IMR-90 (cell line): Measurements from ENCODE around the gene DENND6A. TPM values are rescaled to one million over a fixed set of nuclear protein-coding genes. Genes with fewer than 3 reads are reported as not detected.
A peak's percentile ranks its signal among the peaks of the same experiment; 100 is the strongest.
"Not testable (repeated sequence)": the region's sequence is repeated elsewhere in the genome, so short reads cannot be mapped to it uniquely, and the experiment has no call there.

Experiments used
- ATAC-seq: fragments of 200-7000 bp; cut with Tn5 transposase; 2 replicates; pipeline ENCODE4 v1.9.1; 2020; ENCODE audit warnings: low read depth, mild to moderate bottlenecking, moderate library complexity
- BruUV-seq: library from RNA; stranded (reverse); fragments of 400-500 nt; replicated peaks from 2 replicates; lab custom pipeline; 2021; lab: Mats Ljungman, UMichigan
- CTCF ChIA-PET: fragments of 300-600 bp; formaldehyde crosslinking; extraction: SDS; loops from one replicate; lab custom pipeline; 2021; ENCODE audit warnings: antibody characterized with exemption; lab: Yijun Ruan, JAX
- POLR2A ChIA-PET: fragments of 300-600 bp; sonication (Branson Sonifier 250); formaldehyde crosslinking; loops from one replicate; lab custom pipeline; 2022; ENCODE audit warnings: antibody characterized with exemption; ENCODE audit not compliant: unreplicated experiment; lab: Charles Lee
- DNase-seq: peaks from one replicate; pipeline ENCODE4 v3.0.0; 2013
- H2AFZ ChIP-seq: replicated peaks from 2 replicates; pipeline ENCODE3; 2013; ENCODE audit warnings: low read length, mild to moderate bottlenecking; ENCODE audit not compliant: poor library complexity
- H2AK5ac ChIP-seq: 2 replicates; pipeline ENCODE4 v1.6.1; 2013; ENCODE audit warnings: low read depth, low read length, inconsistent platforms
- H2AK9ac ChIP-seq: replicated peaks from 2 replicates; pipeline ENCODE3; 2013; ENCODE audit warnings: mild to moderate bottlenecking, low read depth, low read length, moderate library complexity; ENCODE audit not compliant: poor library complexity
- H2BK120ac ChIP-seq: 2 replicates; pipeline ENCODE4 v1.6.1; 2013; ENCODE audit warnings: low read depth, low read length, inconsistent platforms
- H2BK15ac ChIP-seq: 3 replicates; pipeline ENCODE4 v1.6.1; 2013; ENCODE audit warnings: low read depth, low read length, inconsistent platforms
- H2BK20ac ChIP-seq: 2 replicates; pipeline ENCODE4 v1.6.1; 2013; ENCODE audit warnings: low read depth, mild to moderate bottlenecking, inconsistent platforms, low read length, moderate library complexity
- H2BK5ac ChIP-seq: 2 replicates; pipeline ENCODE4 v1.6.1; 2013; ENCODE audit warnings: mild to moderate bottlenecking, low read depth, low read length, inconsistent platforms; ENCODE audit not compliant: poor library complexity, severe bottlenecking
- H3K14ac ChIP-seq: replicated peaks from 2 replicates; pipeline ENCODE4 v1.6.1; 2013; ENCODE audit warnings: low read depth, low read length, inconsistent platforms
- H3K18ac ChIP-seq: 2 replicates; pipeline ENCODE4 v1.6.1; 2013; ENCODE audit warnings: low read depth, low read length, control low read depth
- H3K23ac ChIP-seq: 2 replicates; pipeline ENCODE4 v1.6.1; 2013; ENCODE audit warnings: low read depth, low read length, inconsistent platforms
- H3K27ac ChIP-seq: 2 replicates; pipeline ENCODE4 v1.5.1; 2013; ENCODE audit warnings: mild to moderate bottlenecking, control low read depth, low read length; ENCODE audit not compliant: insufficient read depth
- H3K27me3 ChIP-seq: 2 replicates; pipeline ENCODE4 v1.6.1; 2013; ENCODE audit warnings: low read length; ENCODE audit not compliant: control insufficient read depth, insufficient read depth
- H3K36me3 ChIP-seq: 2 replicates; pipeline ENCODE4 v1.6.1; 2013; ENCODE audit warnings: low read length, mixed read lengths; ENCODE audit not compliant: control insufficient read depth, insufficient read depth
- H3K4ac ChIP-seq: 2 replicates; pipeline ENCODE4 v1.6.1; 2013; ENCODE audit warnings: low read depth, low read length, inconsistent platforms
- H3K4me1 ChIP-seq: 2 replicates; pipeline ENCODE4 v1.6.1; 2013; ENCODE audit warnings: low read length, mixed read lengths; ENCODE audit not compliant: control insufficient read depth, insufficient read depth
- H3K4me2 ChIP-seq: 2 replicates; pipeline ENCODE4 v1.6.1; 2013; ENCODE audit warnings: low read depth, mild to moderate bottlenecking, control low read depth, low read length, moderate library complexity
- H3K4me3 ChIP-seq: 2 replicates; pipeline ENCODE4 v1.5.1; 2013; ENCODE audit warnings: low read depth, mild to moderate bottlenecking, control low read depth, low read length, moderate library complexity; ENCODE audit not compliant: insufficient read depth
- H3K56ac ChIP-seq: 2 replicates; pipeline ENCODE4 v1.6.1; 2013; ENCODE audit warnings: low read length, inconsistent platforms; ENCODE audit not compliant: insufficient read depth; ENCODE audit errors: extremely low read depth
- H3K79me1 ChIP-seq, 2 experiments: 2 replicates each; pipeline ENCODE4 v1.6.1; 2013; ENCODE audit warnings: low read length in 2 of 2, inconsistent platforms in 1 of 2, low read depth in 1 of 2
- H3K9ac ChIP-seq: 2 replicates; pipeline ENCODE4 v1.6.1; 2013; ENCODE audit warnings: low read depth, low read length, control low read depth
- H3K9me1 ChIP-seq: 2 replicates; pipeline ENCODE4 v1.6.1; 2013; ENCODE audit warnings: low read length, inconsistent platforms; ENCODE audit not compliant: insufficient read depth
- H3K9me3 ChIP-seq: 2 replicates; pipeline ENCODE4 v1.6.1; 2013; ENCODE audit warnings: low read length; ENCODE audit not compliant: control insufficient read depth, insufficient read depth
- H4K20me1 ChIP-seq: 2 replicates; pipeline ENCODE4 v1.6.1; 2013; ENCODE audit warnings: low read length, inconsistent platforms; ENCODE audit not compliant: insufficient read depth
- H4K5ac ChIP-seq: 2 replicates; pipeline ENCODE4 v1.6.1; 2013; ENCODE audit warnings: mild to moderate bottlenecking, low read depth, low read length, control low read depth
- H4K8ac ChIP-seq, 2 experiments: 2 replicates each; pipeline ENCODE4 v1.6.1; 2013; ENCODE audit warnings: low read depth in 2 of 2, low read length in 2 of 2, control low read depth in 1 of 2, inconsistent platforms in 1 of 2
- H4K91ac ChIP-seq: 2 replicates; pipeline ENCODE4 v1.6.1; 2013; ENCODE audit warnings: low read depth, low read length, inconsistent platforms; ENCODE audit not compliant: insufficient read depth
- CEBPB ChIP-seq: IDR thresholded peaks from 2 replicates; pipeline ENCODE4 v1.6.1; 2012; ENCODE audit warnings: low read depth, low read length, improper control_type of control experiment
- WGBS, 2 experiments: methylation state at CpG; one replicate each; pipeline versions ENCODE4 v1.1.5 to v1.1.7; 2013; ENCODE audit warnings: missing lambda C conversion rate in 2 of 2; ENCODE audit not compliant: insufficient read length in 1 of 2; ENCODE audit errors: extremely low coverage in 2 of 2; 5-methylcytosine and 5-hydroxymethylcytosine counted together
- dilution Hi-C: fragments of 300-500 bp; cut with HindIII; formaldehyde crosslinking; loops from one replicate; pipeline ENCODE4 v1.14.3; 2018; ENCODE audit warnings: low sequenced_read_pairs; ENCODE audit not compliant: unreplicated experiment
- in situ Hi-C: fragments of 300-500 bp; cut with MboI; formaldehyde crosslinking; loops from 3 replicates; pipeline ENCODE4 v1.14.3; 2019; ENCODE audit warnings: low sequenced_read_pairs, inconsistent platforms, mixed read lengths
- intact Hi-C: fragments of 100-400 bp; cut with micrococcal nuclease; formaldehyde crosslinking; loops from 2 replicates; pipeline ENCODE4 v1.10.0; 2022
- polyA plus RNA-seq, 3 experiments: library from polyadenylated mRNA; depleted of rRNA; stranded (reverse); fragments of >200 nt; gene quantifications; 2 replicates each; pipeline ENCODE4 v1.2.3, GENCODE V29; 2012; ENCODE audit warnings: low replicate concordance in 1 of 3
- total RNA-seq: library from RNA; depleted of rRNA; stranded (reverse); fragments of >200 nt; gene quantifications from 2 replicates; pipeline ENCODE4 v1.2.3, GENCODE V29; 2012

DENND6A gene
- total and polyA plus RNA-seq, 2 of the 4 experiments (the other 2 are of a cell fraction) = 3.8 to 9.0 TPM

DNA sequence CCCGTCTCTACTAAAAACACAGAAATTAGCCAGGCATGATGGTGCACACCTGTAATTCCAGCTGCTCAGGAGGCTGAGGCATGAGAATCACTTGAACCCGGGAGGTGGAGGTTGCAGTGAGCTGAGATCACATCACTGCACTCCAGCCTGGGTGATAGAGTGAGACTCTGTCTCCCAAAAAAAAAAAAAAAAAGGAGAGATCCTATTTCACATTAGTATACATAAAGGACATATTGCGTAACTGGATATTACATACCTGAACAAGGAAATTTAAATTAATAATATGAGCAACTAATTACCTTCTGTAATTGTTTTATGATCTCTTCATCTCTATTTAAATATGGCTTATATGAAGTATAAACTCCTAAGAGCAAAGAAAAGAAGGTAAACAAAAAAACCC lies 58.6 kb downstream of the DENND6A start:
- H3K4ac ChIP-seq, H3K56ac ChIP-seq, H4K5ac ChIP-seq, H2BK20ac ChIP-seq, H3K27me3 ChIP-seq, H4K8ac ChIP-seq, H3K9ac ChIP-seq, BruUV-seq, H3K18ac ChIP-seq, ATAC-seq, in situ Hi-C loops, H2BK5ac ChIP-seq, H2AFZ ChIP-seq, H3K79me1 ChIP-seq, H4K91ac ChIP-seq, H3K23ac ChIP-seq, H3K9me1 ChIP-seq, H2AK5ac ChIP-seq, dilution Hi-C loops, H3K4me2 ChIP-seq, intact Hi-C loops, H3K4me1 ChIP-seq, H3K4me3 ChIP-seq, H3K9me3 ChIP-seq, POLR2A ChIA-PET, H4K20me1 ChIP-seq, H2BK120ac ChIP-seq, H2AK9ac ChIP-seq, H3K14ac ChIP-seq, H3K27ac ChIP-seq, H2BK15ac ChIP-seq, DNase-seq: not testable (repeated sequence)
- WGBS, 2 experiments = no CpG with 5 or more reads among the region's 3 CpGs
- H3K36me3 ChIP-seq = peaks cover 12% of the 10 kb centered on the region
- peak; percentile 70; the same call in 1 of the 2 replicates for TF ChIP-seq CEBPB
- CTCF ChIA-PET = interaction anchor here (0.6 kb wide), 1 partner anchor 55 kb away, joined by 8 read pairs; no protein-coding TSS in a partner anchor
